ENCODE results near the gene SPAAR.
"Not testable (repeated sequence)": the region's sequence is repeated elsewhere in the genome, so short reads cannot be mapped to it uniquely, and the experiment has no call there.

Gene SPAAR

GRCh38 chr9:35923927-35924763 is 14.9 kb downstream of the SPAAR start:
- DNase-seq: peak in 3 of 4 experiments; percentile 29 to 44 (median 35)

GRCh38 chr9:35928591-35929452 is 19.5 kb downstream of the SPAAR start:
- DNase-seq: no peak

GRCh38 chr9:35929453-35929718 is 20.1 kb downstream of the SPAAR start:
- no peak for DNase-seq

- DNase-seq: no peak
Measured at GRCh38 chr9:35930521-35930920, 21.2 kb downstream of the SPAAR start.

GRCh38 chr9:35930989-35931388 is 21.7 kb downstream of the SPAAR start:
- no peak for DNase-seq

- no peak for DNase-seq
Measured at GRCh38 chr9:35932735-35933134, 23.4 kb downstream of the SPAAR start.

- no peak for DNase-seq
Measured at GRCh38 chr9:35933550-35934067, 24.3 kb downstream of the SPAAR start.

- not testable (repeated sequence) for DNase-seq
Measured at GRCh38 chr9:35934069-35934468, 24.8 kb downstream of the SPAAR start.

GRCh38 chr9:35935261-35935660 is 26.0 kb downstream of the SPAAR start:
- DNase-seq: no peak

GRCh38 chr9:35935755-35936509 is 26.6 kb downstream of the SPAAR start:
- DNase-seq: no peak

- DNase-seq: peak in 1 of 4 experiments; percentile 13
Measured at GRCh38 chr9:35937227-35937626, 27.9 kb downstream of the SPAAR start.

- no peak for DNase-seq
Measured at GRCh38 chr9:35938474-35939356, 29.4 kb downstream of the SPAAR start.

GRCh38 chr9:35939679-35940250 is 30.5 kb downstream of the SPAAR start:
- no peak for DNase-seq

- no peak for DNase-seq
Measured at GRCh38 chr9:35940458-35941407, 31.4 kb downstream of the SPAAR start.

- no peak for DNase-seq
Measured at GRCh38 chr9:35942286-35942685, 33.0 kb downstream of the SPAAR start.

GRCh38 chr9:35944173-35944572 is 34.9 kb downstream of the SPAAR start:
- no peak for DNase-seq

GRCh38 chr9:35944841-35945240 is 35.6 kb downstream of the SPAAR start:
- DNase-seq: no peak

GRCh38 chr9:35945341-35946018 is 36.2 kb downstream of the SPAAR start:
- peak; percentile 69 to 86 (median 80) for DNase-seq

- no peak for DNase-seq
Measured at GRCh38 chr9:35948451-35948850, 39.2 kb downstream of the SPAAR start.

GRCh38 chr9:35948901-35949318 is 39.6 kb downstream of the SPAAR start:
- DNase-seq: no peak
